Erythroblast (primary cell): ENCODE results near the gene HID1.
"Not testable (repeated sequence)": the region's sequence is repeated elsewhere in the genome, so short reads cannot be mapped to it uniquely, and the experiment has no call there.

Experiments
- DNase-seq, 2 experiments: peaks; one replicate each; lab custom pipeline; 2025; lab: John Stamatoyannopoulos, UW
- GATA1 ChIP-seq: IDR thresholded peaks from 2 replicates; pipeline ENCODE4 v1.6.1; 2011; ENCODE audit warnings: low read depth, mild to moderate bottlenecking, control low read depth, low read length, moderate library complexity
- POLR2A ChIP-seq: IDR thresholded peaks from 2 replicates; pipeline ENCODE4 v1.6.1; 2011; ENCODE audit warnings: mild to moderate bottlenecking, low read length

HID1 gene

GRCh38 chr17:74922694-74923537, 49.6 kb downstream of the HID1 start, which contains the start of gene USH1G:
Gene USH1G, minus strand, starts transcription at chr17:74923255. Its CDS starts 182 bp downstream, at chr17:74923073.
- no peak for TF ChIP-seq GATA1
- no peak for TF ChIP-seq POLR2A
- no peak for DNase-seq

- TF ChIP-seq POLR2A (no peak), GATA1 (no peak)
These were observed 50.4 kb downstream of the HID1 start for GRCh38 chr17:74922172-74922571.

GRCh38 chr17:74921769-74922168, 50.8 kb downstream of the HID1 start:
- TF ChIP-seq POLR2A (no peak), GATA1 (no peak)
- no peak for DNase-seq

More at GRCh38 chr17:74922172-74922571, 50.4 kb downstream of the HID1 start:
- DNase-seq, result no peak

GRCh38 chr17:74921026-74921681, 51.4 kb downstream of the HID1 start:
- DNase-seq, result no peak
- no peak for TF ChIP-seq POLR2A
- no peak for TF ChIP-seq GATA1

- TF ChIP-seq GATA1 (no peak), POLR2A (no peak)
- DNase-seq, result no peak
These were observed 51.9 kb downstream of the HID1 start for GRCh38 chr17:74920642-74921025.

GRCh38 chr17:74920306-74920620, 52.3 kb downstream of the HID1 start:
- no peak for DNase-seq
- no peak for TF ChIP-seq POLR2A
- no peak for TF ChIP-seq GATA1

- no peak for TF ChIP-seq POLR2A
- TF ChIP-seq GATA1, result no peak
- DNase-seq, result peak; percentile 30 to 37
These were observed 52.9 kb downstream of the HID1 start for GRCh38 chr17:74919440-74920305.

- TF ChIP-seq GATA1 (no peak), POLR2A (no peak)
- no peak for DNase-seq
These were observed 53.7 kb downstream of the HID1 start for GRCh38 chr17:74918906-74919305.

GRCh38 chr17:74917430-74917829, 55.1 kb downstream of the HID1 start:
- TF ChIP-seq GATA1, result no peak
- no peak for TF ChIP-seq POLR2A
- no peak for DNase-seq

- DNase-seq, result no peak
- no peak for TF ChIP-seq POLR2A
These were observed 55.7 kb downstream of the HID1 start for GRCh38 chr17:74916851-74917199.

GRCh38 chr17:74916136-74916850, 56.3 kb downstream of the HID1 start:
- TF ChIP-seq POLR2A (no peak), GATA1 (no peak)
- no peak for DNase-seq

- DNase-seq, result not testable (repeated sequence)
These were observed 61.1 kb downstream of the HID1 start for GRCh38 chr17:74911423-74911822.

GRCh38 chr17:74909097-74909496, 63.5 kb downstream of the HID1 start:
- DNase-seq, result not testable (repeated sequence)
